Stimulated activated CD4-positive, alpha-beta T cell treated with anti-CD3 and anti-CD28 coated beads, Interleukin-2, amount 100 ng/mL, for 4 hours (primary cell): ENCODE data around the gene OR9A2.
A peak's percentile ranks its signal among the peaks of the same experiment; 100 is the strongest.
"Not testable (repeated sequence)": the region's sequence is repeated elsewhere in the genome, so short reads cannot be mapped to it uniquely, and the experiment has no call there.

Experiments
- DNase-seq: peaks from one replicate; pipeline ENCODE4 v3.0.0-alpha.2; 2020; ENCODE audit warnings: low read depth

Gene OR9A2

DNA sequence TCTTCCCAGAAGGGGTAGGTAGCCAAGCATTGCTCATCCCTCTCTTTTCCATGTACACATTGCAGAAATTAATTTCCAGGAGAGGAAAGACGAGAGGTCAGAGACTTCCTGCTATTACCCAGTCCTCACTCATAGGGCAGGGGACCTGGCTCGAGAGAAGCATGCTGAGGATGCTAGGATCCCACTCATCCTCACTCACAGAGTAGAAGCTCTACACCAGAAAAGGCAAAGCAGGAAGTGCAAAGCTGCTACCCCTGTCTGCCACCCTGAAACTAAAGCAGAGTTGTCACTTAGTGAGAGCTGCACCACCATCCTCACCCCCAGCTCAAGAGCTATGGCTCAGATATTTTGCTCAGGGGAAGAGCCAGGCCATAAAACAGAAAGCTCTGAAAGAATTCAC, 9.9 kb downstream of the OR9A2 start:
- DNase-seq, result no peak

DNA sequence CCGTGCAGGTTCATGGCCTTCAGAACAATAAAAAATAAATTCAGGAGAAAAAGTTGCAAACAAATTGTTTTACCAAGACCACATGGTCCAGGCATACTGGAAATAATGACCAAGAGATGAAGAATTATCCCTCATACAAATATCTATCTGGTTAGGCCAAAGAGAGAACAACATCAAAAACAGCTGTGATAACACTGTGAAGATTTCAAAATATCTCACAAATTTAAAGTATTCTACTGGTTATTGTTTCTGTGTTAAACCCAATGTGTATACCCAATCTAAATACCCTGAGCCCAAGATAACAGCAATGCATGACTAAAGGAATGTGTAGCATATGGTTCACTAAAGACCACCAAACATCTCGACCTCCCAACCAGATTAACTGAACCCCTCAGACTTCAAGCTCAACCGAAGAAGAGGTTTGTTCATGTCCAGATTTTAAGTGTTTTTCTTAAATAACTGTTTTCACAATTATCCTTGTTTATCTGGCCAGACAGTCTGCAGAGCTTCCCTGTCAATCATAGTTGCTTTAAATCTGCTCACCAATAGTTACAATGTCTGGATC, 10.9 kb downstream of the OR9A2 start:
- no peak for DNase-seq

GRCh38 chr7:143015084-143015483, 11.8 kb downstream of the OR9A2 start:
- no peak for DNase-seq

GRCh38 chr7:143013893-143014292, 13.0 kb downstream of the OR9A2 start:
- no peak for DNase-seq

DNA sequence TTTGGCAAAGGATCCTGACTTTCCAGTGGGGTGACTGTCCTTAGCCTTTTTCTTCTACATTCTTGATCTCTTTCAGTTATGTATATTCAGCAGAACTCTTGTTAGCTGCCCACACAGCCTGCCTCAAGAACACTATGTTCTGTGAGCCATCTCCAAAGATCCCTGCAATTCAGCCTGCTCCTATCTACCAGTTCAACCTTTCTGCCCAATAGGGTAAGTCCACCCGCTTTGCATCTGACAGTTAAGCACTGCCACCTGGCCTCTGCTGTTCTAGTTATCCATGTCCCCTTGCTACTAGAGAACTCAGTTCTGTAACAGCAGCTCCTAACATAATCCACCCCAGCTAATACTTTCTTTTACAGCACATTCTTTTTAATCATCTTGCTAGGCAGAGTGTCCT, 13.5 kb downstream of the OR9A2 start:
- no peak for DNase-seq

DNA sequence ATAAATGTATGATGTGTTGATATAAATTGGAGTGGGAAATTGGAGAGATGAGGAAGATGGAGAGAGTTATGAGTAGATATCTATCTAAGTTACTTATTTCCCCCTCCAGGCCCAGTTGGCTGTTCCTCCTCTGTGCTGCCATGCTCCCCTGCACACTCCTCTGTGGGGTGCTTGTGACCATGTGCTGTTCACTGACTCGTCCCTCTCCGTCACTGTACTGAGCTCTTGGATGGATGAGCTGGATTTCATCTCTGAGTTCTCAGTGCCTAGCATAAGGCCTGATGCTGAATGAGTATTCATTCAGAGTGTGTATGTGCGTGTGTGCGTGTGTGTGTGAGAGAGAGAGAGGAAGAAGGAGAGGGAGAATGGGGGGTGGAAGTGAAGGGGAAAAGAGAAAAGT, 14.5 kb downstream of the OR9A2 start:
- no peak for DNase-seq

- no peak for DNase-seq
Observed at GRCh38 chr7:143012001-143012400, 14.9 kb downstream of the OR9A2 start.

DNA sequence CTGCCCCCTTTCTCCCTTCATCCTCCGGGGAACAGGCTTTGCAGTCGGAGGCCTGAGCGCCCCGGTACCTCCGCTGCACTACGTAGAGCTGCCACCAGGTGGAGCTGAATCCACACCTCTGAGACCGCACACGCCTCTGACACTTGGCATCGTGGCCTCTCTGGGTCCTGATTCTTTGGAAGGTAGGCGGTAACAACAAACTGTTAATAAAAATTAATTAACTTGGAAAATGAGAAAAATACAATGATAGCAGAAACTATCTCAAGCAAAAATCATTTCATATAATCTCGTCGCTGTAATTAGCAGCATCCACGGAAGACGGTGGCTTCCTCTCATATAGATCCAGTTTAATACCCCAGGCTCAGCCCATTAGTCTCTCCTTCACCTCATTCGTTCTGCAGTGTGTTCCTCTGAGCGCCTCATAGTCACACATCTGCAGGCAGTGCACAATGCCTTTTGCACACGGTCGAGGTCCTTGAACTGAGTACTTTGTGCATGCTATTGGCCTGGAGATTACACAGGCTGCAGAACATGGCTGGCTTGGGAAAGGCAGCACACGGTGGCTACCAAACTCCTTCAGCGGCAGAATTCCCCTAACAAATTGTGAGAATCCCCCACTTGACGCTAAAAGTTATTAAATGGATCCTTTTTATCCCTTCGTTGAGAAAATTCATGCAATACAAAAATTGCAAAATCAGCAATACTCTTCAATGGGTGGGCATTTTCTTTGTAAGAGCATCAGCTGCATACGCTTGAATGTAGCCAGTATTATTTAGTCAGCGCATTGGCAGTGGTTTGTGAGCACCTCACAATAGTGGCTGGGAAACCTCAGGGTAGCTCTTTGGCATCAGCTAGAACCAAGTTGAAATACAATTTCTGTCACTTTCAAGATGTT, 18.7 kb downstream of the OR9A2 start:
- peak; percentile 67 for DNase-seq

GRCh38 chr7:143005632-143006260, 21.2 kb downstream of the OR9A2 start:
- no peak for DNase-seq

GRCh38 chr7:143003393-143004051, 23.4 kb downstream of the OR9A2 start:
- peak; percentile 13 for DNase-seq

DNA sequence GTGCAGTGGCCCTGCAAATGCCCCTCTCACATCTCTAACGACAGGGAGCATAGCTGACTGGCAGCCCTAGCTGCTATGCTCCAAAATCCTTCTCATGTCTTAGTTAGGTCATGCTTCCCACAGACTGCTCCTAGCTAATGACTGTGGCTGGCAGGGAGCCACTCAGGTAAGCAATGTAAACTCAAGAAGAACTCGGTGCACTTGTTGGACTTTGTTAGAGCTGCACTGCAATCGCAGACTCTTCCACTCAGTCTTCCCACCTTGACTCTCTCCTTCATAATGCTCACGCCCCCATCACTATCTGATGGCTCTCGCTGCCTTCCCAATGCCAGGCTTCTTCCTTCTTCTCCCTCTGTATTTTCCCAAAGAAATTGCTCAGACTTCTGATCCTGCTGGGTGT, 24.0 kb downstream of the OR9A2 start:
- DNase-seq, result no peak

DNA sequence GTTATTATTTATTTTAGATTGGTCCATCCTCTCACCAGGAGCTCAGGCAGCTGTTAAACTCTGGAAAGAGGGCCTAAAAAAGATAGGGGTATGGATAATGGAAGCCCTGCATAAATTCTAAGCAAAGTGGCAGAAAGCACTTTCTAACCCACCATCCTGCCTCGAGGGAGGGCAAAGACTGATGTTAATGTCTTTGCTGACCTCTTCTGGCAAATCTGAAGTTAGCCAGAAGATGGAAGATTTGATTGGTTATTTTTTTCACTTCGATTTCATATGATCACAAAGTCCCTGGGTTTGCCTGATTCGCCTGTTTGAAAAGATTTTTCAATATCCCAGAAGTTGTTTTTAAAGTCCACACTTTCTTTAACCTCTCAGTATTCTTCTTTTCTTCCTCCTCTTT, 24.8 kb downstream of the OR9A2 start:
- DNase-seq, result no peak

GRCh38 chr7:143000648-143001047, 26.3 kb downstream of the OR9A2 start:
- no peak for DNase-seq

DNA sequence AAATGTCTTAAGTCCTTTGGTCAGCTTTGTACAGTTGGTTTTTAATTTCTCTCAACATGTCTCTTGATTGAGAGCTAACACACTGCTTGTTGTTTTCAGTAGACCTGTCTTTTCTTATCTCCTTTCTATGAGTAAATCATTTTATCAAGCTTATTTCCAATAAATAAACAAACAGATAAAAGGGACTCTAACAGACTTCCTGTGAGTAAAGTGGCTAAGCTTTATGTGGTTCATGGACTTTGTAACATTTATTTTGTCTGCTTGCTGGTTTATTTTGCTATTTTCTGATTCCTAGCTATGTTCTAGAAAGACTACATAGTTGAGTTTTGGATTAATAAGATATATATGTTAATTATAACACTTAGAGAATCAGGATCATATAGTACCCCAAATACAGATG, 27.1 kb downstream of the OR9A2 start:
- DNase-seq, result no peak

- DNase-seq, result no peak
Observed at GRCh38 chr7:142998966-142999365, 28.0 kb downstream of the OR9A2 start.

DNA sequence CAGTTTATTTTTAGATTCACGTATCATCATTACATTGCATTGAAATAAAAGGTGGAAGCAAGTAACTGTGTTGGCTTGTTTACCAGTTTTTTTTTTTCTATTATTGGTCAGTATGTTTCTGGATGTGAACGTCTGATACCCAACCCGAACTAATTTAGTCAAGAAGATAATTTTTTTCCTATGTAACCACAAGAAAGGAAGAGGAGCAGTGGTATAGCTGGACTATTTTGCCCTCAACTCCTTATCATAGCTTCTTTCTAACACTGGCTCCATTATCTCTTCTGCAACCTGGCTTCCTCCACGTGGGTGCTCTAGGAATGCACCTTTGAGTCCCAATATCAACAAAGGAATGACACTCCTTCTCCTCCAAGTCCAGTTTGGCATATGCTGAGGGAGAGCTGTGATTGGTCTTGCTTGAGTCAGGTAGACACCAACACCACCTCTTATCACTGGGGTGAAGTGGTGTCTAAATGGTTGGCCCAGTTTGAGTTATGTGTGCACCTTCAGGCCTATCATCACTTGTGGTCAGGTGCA, 29.4 kb downstream of the OR9A2 start:
- no peak for DNase-seq

DNA sequence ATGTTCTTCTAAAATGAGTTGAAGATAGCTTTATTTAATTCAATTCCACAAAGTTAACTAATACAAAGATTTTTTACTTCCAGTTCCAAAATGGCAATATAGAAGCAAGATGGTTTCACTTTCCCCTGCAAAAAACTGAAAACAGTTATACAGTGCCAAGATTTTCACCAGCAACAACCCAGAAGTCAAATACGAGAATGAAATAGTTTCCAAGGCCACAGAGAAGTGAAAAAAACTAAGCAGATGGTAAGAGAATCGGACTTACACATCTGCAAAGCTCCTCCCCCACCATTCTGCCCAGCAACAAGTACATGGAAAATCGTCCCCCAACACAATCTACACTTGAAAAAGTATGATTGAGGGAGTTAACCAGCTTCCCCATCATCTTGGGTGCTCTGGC, 34.5 kb downstream of the OR9A2 start:
- DNase-seq, result no peak

- no peak for DNase-seq
Observed at GRCh38 chr7:142984297-142984696, 42.6 kb downstream of the OR9A2 start.

GRCh38 chr7:142983825-142984224, 43.1 kb downstream of the OR9A2 start:
- DNase-seq, result no peak

GRCh38 chr7:142978402-142978801, 48.5 kb downstream of the OR9A2 start:
- not testable (repeated sequence) for DNase-seq
